NCI-H1048 (cell line): Measurements from ENCODE around the gene DNM3.

ENCODE experiments used
- DNase-seq: peaks from one replicate; lab custom pipeline; 2025; lab: John Stamatoyannopoulos, UW

Gene DNM3

DNA sequence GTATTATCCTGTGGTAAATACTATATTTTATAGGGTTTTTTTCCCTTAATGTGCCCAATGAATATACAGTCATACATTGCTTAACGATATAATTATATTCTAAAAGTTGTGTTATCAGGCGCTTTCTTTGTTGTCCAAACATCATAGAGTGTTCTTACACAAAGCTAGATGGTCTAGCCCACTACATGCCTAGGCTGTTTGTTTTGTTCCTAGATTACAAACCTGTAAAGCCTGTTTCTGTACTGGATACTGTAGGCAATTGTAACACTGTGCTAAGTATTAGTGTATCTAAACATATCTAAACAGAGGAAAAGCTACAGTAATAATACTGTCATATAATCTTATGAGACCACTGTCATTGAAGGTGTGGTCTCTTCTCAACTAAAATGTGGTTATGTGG, 336.6 kb downstream of the DNM3 start:
- DNase-seq, result no peak

DNA sequence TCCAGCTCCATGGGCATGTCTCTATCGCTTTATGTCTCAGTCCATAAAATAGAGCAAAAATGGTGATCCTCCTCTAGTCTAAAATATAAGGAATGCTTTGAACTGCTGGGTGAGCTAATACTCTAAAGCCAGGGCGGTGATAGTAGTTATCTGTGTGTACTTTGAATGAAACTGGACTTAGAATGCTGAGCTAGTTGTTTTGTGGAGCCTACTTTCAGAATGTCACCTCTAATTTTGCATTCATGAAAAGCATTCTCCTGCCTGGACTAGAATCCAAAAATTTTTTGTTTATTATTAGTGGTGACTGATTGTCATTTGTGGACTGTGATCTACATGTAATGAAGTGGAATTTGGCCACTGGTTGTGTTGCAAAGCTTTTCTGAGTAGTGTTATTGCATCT, 337.6 kb downstream of the DNM3 start:
- no peak for DNase-seq

DNA sequence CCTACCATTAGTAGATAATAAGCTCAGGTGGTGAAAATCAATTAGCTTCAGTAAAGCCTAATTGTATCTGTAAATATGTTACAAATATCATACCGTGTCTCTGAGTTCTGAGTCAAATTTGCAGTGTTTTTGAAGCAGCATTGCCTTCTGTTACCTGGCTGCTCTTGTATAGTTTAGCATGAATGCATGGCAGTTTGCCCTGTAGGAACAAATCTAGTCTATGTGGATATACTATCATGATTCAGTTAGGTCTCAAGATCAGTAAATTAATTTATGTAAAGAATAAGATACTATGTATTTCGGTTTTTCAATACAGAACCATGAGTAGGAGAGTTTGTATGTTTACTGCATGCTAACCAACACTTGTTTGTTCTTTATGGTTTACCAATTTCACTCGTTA, 338.6 kb downstream of the DNM3 start:
- no peak for DNase-seq

DNA sequence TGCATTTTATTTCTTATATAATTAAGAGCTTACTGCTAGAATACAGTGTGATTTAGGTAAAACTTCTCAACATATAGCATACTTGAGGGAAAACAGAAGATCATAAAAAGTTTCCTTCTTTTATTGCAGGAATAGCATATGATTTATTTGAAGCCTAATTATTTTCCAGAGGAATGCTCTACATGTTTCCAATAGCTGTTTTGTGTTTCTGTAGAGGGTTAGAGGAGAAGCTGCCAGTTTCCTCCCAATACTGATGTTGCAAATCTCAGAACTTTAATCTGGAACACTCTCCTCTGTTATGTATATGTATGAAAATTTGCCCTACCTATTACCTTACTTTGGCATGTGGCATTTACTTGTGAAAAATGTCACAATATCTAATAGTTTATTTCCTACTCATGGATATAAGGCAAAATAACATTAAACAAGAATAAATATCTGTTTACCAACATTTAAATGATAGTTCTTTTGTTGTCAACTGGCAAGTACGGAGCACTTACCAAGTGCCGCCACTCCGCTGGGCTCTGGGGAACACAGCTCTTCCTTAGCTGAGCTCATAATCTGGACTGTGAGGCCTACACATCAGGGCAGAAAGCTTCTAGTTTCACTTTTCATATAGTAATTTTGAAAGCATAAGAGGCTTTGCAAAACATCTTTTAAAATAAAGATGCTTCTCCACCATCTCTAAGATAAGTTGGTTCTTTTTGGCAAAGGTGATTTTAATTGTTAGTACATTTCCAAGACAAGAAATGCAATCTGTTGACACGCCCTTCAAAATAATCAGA, 339.4 kb downstream of the DNM3 start:
- no peak for DNase-seq

DNA sequence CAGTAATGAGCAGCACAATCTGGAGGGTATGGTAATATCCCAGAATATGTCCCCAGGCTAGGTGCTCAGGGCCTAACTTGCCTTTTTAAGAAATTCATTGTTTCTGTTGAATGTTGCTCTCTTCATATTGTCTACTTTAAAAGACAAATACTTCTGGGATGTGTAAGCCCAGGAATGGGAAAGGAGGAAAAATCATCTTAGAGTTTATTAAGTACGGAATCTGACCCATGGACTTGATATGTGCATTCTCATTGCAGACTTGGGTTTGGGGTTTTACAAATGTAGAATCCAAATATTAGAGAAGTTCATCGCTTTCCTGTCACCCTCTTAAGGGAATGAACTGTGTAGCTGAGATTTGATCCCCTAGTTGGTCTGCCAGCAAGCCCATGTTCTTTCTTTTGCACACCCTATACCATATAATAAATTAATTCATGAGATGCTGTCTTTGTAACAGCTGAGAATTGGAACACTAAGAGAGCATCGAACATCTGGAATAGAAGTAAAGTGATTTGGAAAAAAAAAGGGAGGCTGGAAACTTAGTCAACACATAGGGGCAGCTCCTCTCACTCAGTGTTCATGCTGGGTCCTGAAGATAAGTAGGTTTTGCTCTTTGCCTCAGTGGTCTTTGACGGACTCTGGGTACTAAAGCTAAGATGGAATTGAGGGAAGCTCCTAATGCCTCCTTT, 343.4 kb downstream of the DNM3 start:
- DNase-seq, result no peak

DNA sequence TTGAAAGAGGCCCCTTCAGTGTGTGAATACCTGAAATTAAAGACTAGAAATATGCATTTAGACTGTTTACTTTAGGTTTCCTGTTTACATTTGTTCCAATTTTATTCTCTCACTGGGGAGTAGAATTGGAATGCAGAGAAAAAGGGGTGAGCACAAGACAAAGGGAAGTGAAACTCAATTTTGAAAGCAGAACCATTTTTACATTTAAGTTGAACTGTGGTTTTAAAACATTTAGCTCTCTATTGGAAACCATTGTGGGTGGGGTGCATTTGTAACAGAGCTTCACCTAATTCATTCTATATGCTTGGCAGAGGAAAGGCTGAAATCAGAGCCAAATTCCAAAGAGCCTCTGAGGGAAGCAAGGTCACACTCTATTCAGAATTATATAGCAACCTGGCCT, 343.9 kb downstream of the DNM3 start:
- no peak for DNase-seq

DNA sequence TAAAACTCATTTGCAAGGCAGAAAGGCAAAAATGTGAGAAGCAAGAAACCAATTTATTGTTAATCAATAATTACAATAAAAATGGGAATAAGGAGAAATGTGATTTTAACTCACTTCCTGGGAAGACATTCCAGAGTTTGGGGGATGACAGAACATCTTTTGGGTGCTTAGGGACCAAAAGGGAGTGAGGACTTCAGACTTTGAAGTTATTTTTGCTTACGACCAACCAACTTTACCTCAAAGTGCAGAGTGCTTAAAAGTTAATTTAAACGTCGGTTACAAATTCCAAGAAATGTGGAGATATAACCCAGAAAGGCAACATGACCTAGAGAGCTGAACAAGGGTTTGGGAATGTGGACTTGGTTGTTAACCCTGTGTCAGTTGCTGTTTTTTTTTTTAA, 344.7 kb downstream of the DNM3 start:
- no peak for DNase-seq

DNA sequence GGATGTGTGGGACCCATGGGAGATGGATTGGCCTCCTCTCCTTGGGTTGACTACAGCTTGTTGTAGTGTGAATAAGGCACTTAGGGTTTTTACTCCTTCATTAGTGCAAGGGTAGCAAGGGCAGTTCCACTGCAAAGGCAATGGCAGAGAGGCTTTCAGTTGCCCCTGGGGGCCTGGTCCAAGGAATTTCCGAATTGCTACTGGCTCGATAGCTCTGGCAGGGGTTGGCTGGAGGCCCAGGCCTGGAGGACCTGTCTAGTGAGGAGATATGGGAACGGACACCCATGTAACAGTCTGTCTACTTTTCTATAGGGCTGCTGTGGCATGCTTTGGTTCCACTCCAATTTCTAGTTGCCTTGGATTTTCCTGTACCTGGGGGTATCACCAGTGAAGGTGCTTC, 360.3 kb downstream of the DNM3 start:
- DNase-seq, result no peak

DNA sequence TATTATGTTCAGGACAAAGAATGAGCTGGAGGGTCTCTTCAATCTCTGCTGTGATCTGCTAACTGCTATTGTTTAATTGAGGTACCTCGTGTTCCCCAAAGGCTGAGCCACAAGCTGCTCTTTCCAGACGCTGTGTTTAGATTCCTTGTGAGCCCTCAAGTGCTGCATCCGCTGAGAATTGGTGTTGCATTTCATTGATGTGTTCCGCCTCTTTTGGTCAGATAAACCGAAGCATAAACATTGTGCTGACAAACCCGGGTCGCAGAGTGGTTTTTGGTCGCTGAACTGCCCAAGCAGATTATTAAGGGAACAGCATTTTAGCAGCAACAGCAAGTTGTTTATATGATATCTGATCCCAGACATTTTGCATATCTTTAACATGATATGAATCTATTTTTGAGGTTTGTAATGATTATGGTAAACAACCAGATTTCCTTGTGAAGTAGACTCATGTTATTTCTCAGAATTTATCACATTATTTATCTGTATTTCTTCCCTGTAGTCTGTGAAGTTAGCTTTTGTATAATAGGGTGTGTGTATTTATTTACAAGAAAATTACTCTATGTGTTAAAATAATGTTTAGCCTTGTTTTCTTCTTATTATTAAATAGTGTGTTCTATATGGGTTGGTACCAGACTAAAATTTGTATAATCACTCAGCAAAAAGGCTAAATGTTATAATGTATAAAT, 362.0 kb downstream of the DNM3 start:
- no peak for DNase-seq

DNA sequence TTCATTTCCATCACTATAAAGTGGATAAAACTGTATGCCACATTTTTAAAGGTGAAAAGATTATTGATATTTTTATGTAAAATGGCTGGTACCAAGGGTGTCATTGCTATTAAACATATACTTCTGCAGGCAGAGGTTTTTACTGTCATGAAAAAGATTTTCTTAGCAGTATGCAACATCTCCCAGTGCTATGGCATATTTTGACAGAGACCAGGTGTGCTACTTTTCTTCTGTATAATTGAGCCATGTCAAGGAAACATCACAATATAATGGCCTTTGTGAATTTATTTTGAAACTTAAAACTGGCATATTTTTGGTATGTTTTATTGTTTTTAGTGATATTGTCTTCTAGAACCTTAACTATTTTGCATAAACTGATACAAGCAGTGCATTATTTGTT, 362.6 kb downstream of the DNM3 start:
- DNase-seq, result no peak

DNA sequence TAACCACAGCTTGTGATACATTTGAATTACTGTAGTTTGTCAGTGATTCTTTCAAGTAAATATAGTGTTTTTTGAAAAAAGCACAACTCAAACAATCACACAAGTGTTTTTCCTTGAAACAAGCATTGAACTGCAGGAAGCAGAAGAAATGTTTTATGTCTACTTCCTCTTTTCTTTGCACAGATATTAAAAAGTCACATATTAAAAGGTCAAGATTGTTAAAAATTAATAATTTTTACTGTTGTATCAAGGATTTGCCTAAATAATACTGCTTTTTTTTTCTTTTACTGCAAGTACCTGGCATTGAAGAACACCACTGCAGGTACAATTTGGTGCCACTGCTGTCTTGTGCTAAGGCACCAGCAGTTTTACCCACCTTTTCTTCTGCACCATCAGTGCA, 365.0 kb downstream of the DNM3 start:
- no peak for DNase-seq

DNA sequence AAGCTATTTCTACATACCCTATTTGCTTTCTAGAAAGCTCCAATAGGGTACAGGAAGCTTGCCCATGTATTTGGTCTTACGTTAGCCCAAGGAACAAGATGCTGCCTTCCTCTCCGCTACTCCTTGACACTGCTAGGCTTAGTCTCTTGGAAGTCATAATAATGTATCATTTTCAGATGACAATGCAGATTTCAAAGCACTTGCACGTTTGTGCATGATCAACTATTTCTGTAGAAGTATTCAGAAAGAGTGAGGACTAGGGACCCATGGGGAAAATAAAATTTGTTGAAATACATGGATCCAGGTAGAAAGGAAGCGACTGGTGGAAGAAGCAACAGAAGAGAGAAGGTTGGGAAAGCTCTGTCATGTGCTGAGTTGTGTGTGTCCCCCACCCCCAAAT, 367.3 kb downstream of the DNM3 start:
- DNase-seq, result no peak

DNA sequence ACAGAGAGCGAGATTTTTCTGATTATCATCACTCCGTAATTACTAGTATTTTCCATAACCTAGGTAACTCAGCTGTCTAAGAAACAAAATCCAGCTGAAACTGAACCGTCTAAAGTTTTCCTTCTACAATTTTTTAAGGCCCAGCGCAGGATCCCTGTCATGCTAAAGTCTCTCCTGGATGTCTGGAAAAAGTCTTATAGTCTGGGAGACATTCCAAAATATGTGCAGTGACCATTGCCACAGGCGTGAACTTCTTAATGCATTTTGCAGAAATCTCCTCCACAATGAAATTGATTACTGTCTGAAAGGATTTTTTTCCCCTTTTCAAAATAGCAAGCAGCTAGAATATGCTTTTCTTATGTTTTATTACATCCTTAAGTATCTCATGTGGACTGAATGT, 369.9 kb downstream of the DNM3 start:
- no peak for DNase-seq

DNA sequence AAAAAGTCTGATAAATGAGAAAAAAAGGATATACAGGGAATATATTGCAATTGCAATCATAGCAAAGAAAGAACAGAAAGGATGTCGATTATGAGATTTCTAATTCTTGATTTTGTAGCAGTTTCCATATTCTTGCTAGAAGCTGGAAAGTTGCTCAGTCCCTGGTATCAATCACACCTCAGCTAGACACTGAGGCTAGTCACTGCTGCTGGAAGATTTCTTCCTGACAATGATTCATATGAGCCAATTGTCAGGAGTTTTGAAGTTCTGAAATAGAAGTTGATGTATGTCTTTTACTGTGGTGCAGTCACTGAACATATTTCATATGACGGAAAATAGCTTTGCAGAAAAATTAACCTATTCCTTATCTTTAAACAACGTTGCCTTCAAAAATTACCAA, 370.8 kb downstream of the DNM3 start:
- DNase-seq, result no peak

DNA sequence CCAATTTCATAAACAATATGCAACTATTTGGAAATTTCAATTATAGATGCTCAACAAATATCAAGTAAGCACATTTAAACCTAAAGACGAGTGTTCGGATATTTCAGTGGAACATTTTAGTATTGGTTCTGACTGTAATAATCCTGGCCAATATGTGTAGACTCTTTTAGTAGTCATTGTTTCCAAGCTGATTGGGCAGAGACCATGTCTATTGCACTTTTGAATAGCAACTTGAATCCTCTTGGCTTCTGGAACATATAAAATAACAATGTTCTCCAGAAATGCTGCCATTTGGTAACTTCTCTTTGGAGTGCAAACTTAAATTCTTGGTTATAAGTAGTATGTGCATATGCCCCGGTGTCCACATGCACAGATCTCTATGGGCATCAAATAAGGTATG, 373.7 kb downstream of the DNM3 start:
- no peak for DNase-seq

DNA sequence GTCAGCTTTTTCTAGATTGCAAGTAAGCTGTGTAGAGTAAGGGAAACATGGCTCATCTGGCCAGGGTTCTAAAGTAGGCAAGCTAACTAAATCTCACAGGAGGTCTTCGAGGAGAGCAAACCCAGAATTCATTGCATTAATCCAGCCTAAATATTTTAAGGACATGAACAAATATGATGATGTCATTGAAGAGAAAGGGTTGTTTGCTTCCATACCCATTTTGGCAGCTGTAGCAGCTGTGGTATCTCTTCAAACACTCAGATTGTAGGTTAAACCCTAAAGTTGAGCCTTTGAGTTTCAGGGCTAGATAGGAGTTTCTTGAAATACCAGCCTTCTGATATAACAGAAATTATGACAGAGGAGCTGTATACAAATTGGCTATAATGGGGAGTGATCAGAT, 378.7 kb downstream of the DNM3 start:
- no peak for DNase-seq

DNA sequence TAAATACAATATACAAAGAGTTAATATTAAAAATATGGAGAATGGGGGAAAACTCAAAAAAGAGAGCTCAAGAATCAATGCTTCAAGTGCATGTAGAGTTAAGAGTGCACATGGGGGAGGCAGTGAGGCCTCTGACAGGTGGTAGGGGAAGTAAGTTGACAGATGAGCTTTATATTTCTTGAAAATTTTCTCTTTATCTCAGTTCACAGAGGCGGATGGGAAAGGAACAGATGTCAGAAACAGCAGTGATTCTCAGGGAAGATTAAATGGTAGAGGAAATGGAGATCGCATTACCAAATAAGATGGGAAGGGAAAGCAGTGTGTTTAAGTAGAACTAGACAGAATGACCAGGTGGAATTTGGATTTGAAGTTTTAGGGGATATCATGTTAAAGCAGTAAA, 379.1 kb downstream of the DNM3 start:
- no peak for DNase-seq

DNA sequence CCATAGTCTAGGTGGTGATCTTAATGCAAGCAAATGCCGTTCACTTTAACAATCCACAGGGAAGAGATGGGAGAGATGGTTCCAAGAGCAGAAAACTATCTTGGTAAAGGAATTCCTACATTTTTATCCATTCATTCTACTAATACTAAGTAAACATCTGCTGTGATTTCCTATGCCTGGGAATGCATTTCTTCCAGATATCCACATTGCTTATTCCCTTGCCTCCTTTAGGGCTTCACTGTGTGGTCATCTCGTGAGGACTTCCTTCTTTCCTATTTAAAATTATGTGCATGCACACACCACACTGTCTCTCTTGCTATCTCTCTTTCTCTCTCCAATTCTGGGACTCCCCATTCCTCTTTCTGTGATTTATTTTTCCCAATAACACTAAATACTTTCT, 380.1 kb downstream of the DNM3 start:
- DNase-seq, result no peak

DNA sequence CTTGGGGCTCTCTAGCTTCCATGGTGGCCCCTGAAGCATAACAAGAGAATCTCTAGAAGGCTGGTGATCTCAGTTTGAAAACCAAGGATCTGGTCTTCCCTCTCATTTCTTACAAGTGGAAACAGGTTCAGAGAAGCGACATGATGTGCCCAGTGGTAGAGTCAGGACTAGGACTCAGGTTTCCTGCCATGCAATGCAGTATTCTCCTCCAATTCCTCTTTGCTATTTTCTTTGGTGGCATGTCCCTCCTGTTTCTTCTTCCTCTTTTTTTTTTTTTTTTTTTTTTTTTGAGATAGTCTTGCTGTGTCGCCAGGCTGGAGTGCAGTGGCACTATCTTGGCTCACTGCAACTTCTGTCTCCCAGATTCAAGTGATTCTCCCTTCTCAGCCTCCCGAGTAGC, 383.6 kb downstream of the DNM3 start:
- DNase-seq, result no peak

DNA sequence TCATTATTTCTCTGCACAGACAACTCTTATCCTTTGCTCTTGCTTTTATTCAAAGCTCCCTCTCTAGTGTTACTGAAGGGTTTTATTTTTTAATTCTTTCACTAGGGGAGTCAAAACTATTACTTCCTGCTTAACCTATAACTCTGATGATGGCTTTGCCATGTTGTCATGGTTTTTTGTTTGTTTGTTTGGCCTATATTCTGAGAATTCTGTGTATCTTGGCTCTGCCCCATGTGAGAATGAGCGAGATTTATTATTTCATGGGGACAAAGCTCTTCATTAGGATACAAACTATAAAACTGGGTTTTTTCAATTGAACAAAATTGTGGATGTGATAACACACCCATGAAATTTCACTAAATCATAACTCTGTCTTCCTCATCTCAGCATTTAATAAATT, 388.6 kb downstream of the DNM3 start:
- DNase-seq, result no peak

DNA sequence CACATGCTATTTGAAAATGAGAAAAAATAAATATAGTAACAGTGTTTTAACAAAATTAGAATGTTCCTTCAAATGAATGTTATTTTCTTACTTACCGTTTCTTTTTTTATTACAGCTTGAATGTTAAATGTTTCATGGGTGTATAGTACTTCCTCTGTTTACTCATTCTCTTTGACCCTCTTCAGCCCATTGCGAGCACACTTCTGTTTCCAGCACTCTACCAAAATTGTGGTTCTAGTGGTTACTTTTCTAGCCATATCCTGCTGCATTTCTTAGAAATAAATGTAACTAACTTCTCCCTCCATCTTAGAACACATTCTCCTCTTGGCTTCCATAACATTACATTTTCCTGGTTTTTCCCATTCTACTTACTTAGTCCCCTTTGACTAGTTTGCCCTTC, 389.2 kb downstream of the DNM3 start:
- DNase-seq, result no peak

DNA sequence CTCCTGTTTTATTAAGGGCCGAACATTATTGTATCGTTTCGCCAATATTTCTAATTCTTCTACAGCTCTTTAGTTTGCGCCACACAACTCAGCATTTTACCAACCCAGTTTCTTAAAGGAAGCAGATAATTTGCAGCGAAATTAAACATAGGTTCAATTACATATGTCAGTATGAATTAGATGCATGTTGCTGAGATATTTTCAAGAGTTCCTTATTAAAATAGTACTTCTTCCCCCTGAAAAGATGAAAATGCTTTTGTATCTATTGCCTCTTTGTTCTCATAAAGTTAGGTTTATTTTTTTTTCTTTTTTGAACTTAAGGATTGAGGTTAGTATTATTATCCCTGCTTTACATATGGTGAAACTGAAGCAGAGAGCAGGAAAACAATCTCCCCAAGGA, 395.7 kb downstream of the DNM3 start:
- DNase-seq, result no peak

DNA sequence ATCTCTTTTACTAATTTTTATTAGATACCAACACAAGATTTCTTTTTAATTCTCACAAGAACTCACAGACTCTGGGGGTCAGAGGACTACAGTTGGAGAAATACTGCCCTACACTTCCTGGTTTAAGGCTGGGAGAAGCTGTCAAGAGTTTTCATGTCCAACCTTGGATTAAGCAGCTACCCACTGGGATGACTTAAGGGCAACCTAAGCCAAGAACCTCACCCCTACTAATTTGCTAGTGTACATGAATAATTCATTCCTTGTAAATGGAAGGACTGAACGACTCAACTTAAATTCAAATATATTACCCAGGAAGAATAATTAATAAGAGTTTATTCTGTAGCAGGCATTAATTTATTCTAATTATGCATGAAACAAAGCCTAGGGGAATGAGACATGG, 396.9 kb downstream of the DNM3 start:
- DNase-seq, result no peak
